ENCODE data around the gene INO80B. TPM values are rescaled to one million over a fixed set of nuclear protein-coding genes. Genes with fewer than 3 reads are reported as not detected.

Gene INO80B
- total and polyA plus RNA-seq, 2 experiments from 2014 or later = 15.4 to 40.9 TPM

- peaks cover 17% of the 10 kb centered on the region for H3K4me1 ChIP-seq (ENCODE audit: low read depth)
- no peak for TF ChIP-seq CTCF (IDR thresholded peaks at IDR 0.05; ENCODE audit: low read depth, low read length)
- H3K27me3 ChIP-seq = peaks cover 56% of the 10 kb centered on the region
- H3K9me3 ChIP-seq (ENCODE audit: low read depth) = no peaks in the 10 kb centered on the region
- H3K27ac ChIP-seq = no peak overlapping the region
- DNase-seq (ENCODE audit: low read depth in 1 of 2, low spot score in 1 of 2) = no peak
- peaks cover 24% of the 10 kb centered on the region for H3K36me3 ChIP-seq
- no peak overlapping the region for H3K4me3 ChIP-seq
Measured at GRCh38 chr2:74495440-74495839, 40.6 kb downstream of the INO80B start.

- H3K27me3 ChIP-seq = peaks cover 73% of the 10 kb centered on the region
- no peak overlapping the region for H3K27ac ChIP-seq
- no peak overlapping the region for H3K4me3 ChIP-seq
- no peak for TF ChIP-seq CTCF (IDR thresholded peaks at IDR 0.05; ENCODE audit: low read depth, low read length)
- H3K4me1 ChIP-seq (ENCODE audit: low read depth) = peaks cover 17% of the 10 kb centered on the region
- no peak for DNase-seq (ENCODE audit: low read depth in 1 of 2, low spot score in 1 of 2)
- H3K9me3 ChIP-seq (ENCODE audit: low read depth) = no peaks in the 10 kb centered on the region
- peaks cover 10% of the 10 kb centered on the region for H3K36me3 ChIP-seq
Measured at GRCh38 chr2:74496997-74497776, 42.3 kb downstream of the INO80B start.

- DNase-seq (ENCODE audit: low read depth in 1 of 2, low spot score in 1 of 2) = peak in 1 of 2 donors; percentile 27
- H3K9me3 ChIP-seq (ENCODE audit: low read depth) = no peaks in the 10 kb centered on the region
- TF ChIP-seq CTCF (IDR thresholded peaks at IDR 0.05; ENCODE audit: low read depth, low read length) = no peak
- no peak overlapping the region for H3K27ac ChIP-seq
- H3K4me3 ChIP-seq = peak overlapping the region; percentile 28
- peaks cover 81% of the 10 kb centered on the region for H3K27me3 ChIP-seq
- peaks cover 4% of the 10 kb centered on the region for H3K36me3 ChIP-seq
- peaks cover 17% of the 10 kb centered on the region for H3K4me1 ChIP-seq (ENCODE audit: low read depth)
Measured at GRCh38 chr2:74497777-74498499, 43.1 kb downstream of the INO80B start.

GRCh38 chr2:74498500-74499266 lies 43.8 kb downstream of the INO80B start:
- peak overlapping the region; percentile 28 for H3K4me3 ChIP-seq
- DNase-seq (ENCODE audit: low read depth in 1 of 2, low spot score in 1 of 2) = peak in 1 of 2 donors; percentile 45
- H3K27ac ChIP-seq = no peak overlapping the region
- H3K4me1 ChIP-seq (ENCODE audit: low read depth) = peaks cover 17% of the 10 kb centered on the region
- H3K9me3 ChIP-seq (ENCODE audit: low read depth) = no peaks in the 10 kb centered on the region
- TF ChIP-seq CTCF (IDR thresholded peaks at IDR 0.05; ENCODE audit: low read depth, low read length) = no peak
- H3K27me3 ChIP-seq = peaks cover 88% of the 10 kb centered on the region
- no peaks in the 10 kb centered on the region for H3K36me3 ChIP-seq

GRCh38 chr2:74499267-74499939 lies 44.5 kb downstream of the INO80B start, which contains the start of gene LBX2:
Gene LBX2 (minus strand): TSS chr2:74499603. CDS start chr2:74499537, 66 bp downstream.
- Histone ChIP-seq H3K4me1 (ENCODE audit: low read depth) (peaks cover 17% of the 10 kb centered on the region), H3K27me3 (peaks cover 96% of the 10 kb centered on the region), H3K9me3 (ENCODE audit: low read depth) (no peaks in the 10 kb centered on the region), H3K36me3 (no peaks in the 10 kb centered on the region), H3K27ac (no peak within 1 kb of the TSS), H3K4me3 (peak within 1 kb of the TSS; percentile 28)
- TF ChIP-seq CTCF (IDR thresholded peaks at IDR 0.05; ENCODE audit: low read depth, low read length) = no peak
- peak; percentile 32 to 47 for DNase-seq (ENCODE audit: low read depth in 1 of 2, low spot score in 1 of 2)
